ENCODE measurements around the gene TEX36. TPM values are rescaled to one million over a fixed set of nuclear protein-coding genes. Genes with fewer than 3 reads are reported as not detected.

The TEX36 gene
- total RNA-seq, 1 donor from 2014 or later, result not detected

DNA sequence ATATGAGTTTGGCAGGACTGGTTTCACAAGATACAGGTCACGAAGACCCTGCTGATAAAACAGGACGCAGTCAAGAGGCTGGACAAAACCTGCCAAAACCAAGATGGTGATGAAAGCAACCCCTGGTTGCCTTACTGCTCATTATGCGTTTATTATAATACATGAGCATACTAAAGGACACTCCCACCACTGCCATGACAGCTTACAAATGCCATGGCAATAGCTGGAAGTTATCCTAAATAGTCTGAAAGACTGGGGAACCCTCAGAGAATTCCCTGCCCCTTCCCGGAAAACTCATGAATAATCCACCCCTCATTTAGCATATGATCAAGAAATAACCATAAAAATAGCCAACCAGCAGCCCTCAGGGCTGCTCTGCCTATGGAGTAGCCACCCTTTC is 73.1 kb downstream of the TEX36 start:
- Mint-ChIP-seq H3K27me3 (ENCODE audit: low read depth) (no peaks in the 10 kb centered on the region), H3K4me3 (no peak overlapping the region), H3K36me3 (ENCODE audit: low read depth) (no peaks in the 10 kb centered on the region), H3K4me1 (no peaks in the 10 kb centered on the region), H3K27ac (ENCODE audit: unreplicated experiment) (no peak overlapping the region), H3K9me3 (peaks cover 2% of the 10 kb centered on the region)
- TF ChIP-seq, protein P1, sequence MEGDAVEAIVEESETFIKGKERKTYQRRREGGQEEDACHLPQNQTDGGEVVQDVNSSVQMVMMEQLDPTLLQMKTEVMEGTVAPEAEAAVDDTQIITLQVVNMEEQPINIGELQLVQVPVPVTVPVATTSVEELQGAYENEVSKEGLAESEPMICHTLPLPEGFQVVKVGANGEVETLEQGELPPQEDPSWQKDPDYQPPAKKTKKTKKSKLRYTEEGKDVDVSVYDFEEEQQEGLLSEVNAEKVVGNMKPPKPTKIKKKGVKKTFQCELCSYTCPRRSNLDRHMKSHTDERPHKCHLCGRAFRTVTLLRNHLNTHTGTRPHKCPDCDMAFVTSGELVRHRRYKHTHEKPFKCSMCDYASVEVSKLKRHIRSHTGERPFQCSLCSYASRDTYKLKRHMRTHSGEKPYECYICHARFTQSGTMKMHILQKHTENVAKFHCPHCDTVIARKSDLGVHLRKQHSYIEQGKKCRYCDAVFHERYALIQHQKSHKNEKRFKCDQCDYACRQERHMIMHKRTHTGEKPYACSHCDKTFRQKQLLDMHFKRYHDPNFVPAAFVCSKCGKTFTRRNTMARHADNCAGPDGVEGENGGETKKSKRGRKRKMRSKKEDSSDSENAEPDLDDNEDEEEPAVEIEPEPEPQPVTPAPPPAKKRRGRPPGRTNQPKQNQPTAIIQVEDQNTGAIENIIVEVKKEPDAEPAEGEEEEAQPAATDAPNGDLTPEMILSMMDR (conservative IDR thresholded peaks at IDR 0.05), result no peak
- DNase-seq (ENCODE audit: low read depth, low spot score), result no peak

DNA sequence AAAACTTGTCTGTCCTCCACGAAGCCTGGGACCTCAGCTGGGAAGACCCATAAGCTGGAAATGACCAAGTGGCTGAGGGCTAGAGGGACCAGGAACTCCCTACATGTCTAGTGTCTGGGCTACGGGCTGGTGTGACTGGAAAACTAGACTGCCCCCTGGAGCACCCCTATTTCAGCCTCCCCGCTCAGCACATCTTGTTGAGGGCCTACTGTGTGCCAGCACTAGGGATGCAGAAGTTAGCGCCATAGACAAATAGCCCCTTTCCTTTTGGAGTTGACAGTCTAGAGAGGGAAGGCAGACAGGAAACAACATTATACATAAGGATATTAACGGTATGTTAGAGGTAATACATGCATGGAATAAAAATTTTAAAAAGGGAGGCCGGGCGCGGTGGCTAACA is 74.5 kb downstream of the TEX36 start:
- peaks cover 2% of the 10 kb centered on the region for H3K9me3 Mint-ChIP-seq
- DNase-seq (ENCODE audit: low read depth, low spot score), result no peak
- H3K36me3 Mint-ChIP-seq (ENCODE audit: low read depth), result no peaks in the 10 kb centered on the region
- H3K27ac Mint-ChIP-seq (ENCODE audit: unreplicated experiment), result no peak overlapping the region
- TF ChIP-seq, protein P1 (conservative IDR thresholded peaks at IDR 0.05), result no peak
- H3K4me3 Mint-ChIP-seq, result no peak overlapping the region
- no peaks in the 10 kb centered on the region for H3K27me3 Mint-ChIP-seq (ENCODE audit: low read depth)
- H3K4me1 Mint-ChIP-seq, result no peaks in the 10 kb centered on the region

DNA sequence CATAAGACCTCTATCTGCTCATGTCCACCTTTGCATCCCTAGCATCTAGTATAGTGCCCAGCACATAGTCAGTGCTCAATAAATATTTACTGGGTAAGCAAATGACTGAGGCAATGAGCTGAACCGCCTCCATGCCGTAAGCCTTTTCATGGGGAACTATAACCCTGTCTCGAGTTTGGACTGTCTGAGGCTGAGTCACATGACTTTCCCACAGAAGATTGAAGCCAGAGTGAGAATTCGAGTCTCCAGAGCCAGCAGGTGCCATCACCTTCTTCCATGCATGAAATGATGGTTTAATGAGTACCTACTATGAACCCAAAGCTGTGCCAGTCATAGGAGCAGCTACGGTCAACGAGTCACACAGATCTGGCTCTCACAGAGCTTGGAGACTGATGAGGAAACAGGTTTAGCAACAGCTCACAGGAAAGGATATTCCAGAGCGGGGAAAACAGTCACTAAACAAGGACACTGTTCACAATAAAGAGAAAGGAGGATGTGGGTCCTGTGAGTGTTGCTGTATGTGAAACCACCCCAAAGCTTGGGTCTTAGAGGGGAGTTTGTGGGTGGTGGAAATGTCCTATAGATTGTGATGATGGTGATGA is 75.2 kb downstream of the TEX36 start:
- Mint-ChIP-seq H3K27me3 (ENCODE audit: low read depth) (no peaks in the 10 kb centered on the region), H3K4me3 (no peak overlapping the region), H3K36me3 (ENCODE audit: low read depth) (no peaks in the 10 kb centered on the region), H3K9me3 (peaks cover 2% of the 10 kb centered on the region), H3K27ac (ENCODE audit: unreplicated experiment) (no peak overlapping the region), H3K4me1 (no peaks in the 10 kb centered on the region)
- no peak for DNase-seq (ENCODE audit: low read depth, low spot score)
- TF ChIP-seq, protein P1 (conservative IDR thresholded peaks at IDR 0.05), result no peak

DNA sequence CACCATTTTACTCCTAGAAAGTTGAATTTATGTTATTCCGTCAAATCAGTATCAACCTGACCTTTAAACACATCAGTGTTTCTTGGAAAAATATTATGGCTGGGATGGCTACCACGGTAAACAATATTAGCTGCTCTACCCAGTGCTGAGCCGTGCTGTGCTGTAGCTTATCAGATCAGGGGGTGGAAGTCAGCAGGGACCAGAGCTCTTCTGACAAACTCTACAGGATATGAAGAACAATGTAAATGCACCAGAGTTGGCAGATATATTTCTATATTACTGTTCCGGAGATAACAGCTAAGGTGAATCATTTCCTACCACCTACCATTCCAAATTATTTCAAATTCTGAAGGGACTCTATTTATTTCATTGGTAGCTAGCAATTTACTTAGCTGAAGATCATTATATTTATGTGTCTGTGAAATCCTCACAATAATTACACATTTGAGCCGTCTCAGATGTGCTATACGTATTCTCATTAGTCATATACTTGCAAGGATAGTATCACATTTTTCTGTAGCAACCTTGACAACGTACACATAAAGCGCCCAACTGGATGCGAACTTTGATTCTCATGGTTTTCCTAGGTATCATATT is 76.5 kb downstream of the TEX36 start:
- H3K27me3 Mint-ChIP-seq (ENCODE audit: low read depth), result no peaks in the 10 kb centered on the region
- H3K36me3 Mint-ChIP-seq (ENCODE audit: low read depth), result no peaks in the 10 kb centered on the region
- no peak overlapping the region for H3K27ac Mint-ChIP-seq (ENCODE audit: unreplicated experiment)
- TF ChIP-seq, protein P1 (conservative IDR thresholded peaks at IDR 0.05), result no peak
- no peak for DNase-seq (ENCODE audit: low read depth, low spot score)
- no peak overlapping the region for H3K4me3 Mint-ChIP-seq
- peaks cover 2% of the 10 kb centered on the region for H3K9me3 Mint-ChIP-seq
- H3K4me1 Mint-ChIP-seq, result no peaks in the 10 kb centered on the region

Other genes with a start within 250 kb of the TEX36 start
- 42.7 and 46.9 TPM in 2 replicates for gene EDRF1, start 36.5 kb upstream of the TEX36 start, total RNA-seq
- gene MMP21, start 92.7 kb upstream of the TEX36 start, total RNA-seq, result not detected in 2 replicates
- gene UROS, start 140.1 kb upstream of the TEX36 start, total RNA-seq, result 50.9 and 54.0 TPM in 2 replicates
- 89.7 and 89.8 TPM in 2 replicates for gene BCCIP, start 140.4 kb upstream of the TEX36 start, total RNA-seq
- gene DHX32, start 198.1 kb upstream of the TEX36 start, total RNA-seq, result 35.6 and 36.3 TPM in 2 replicates
- gene FANK1, start 213.4 kb upstream of the TEX36 start, total RNA-seq, result 2.4 and 5.0 TPM in 2 replicates

Measured in neural crest cell (in vitro differentiated cells).